NCI-H2171 treated with DMSO at 0.1 percent for 48 hours (cell line): ENCODE data around the gene PRKAG3.

Source experiments
- DNase-seq: peaks from one replicate; lab custom pipeline; 2025; lab: John Stamatoyannopoulos, UW

PRKAG3 gene

GRCh38 chr2:218831378-218831990, at the start of gene PRKAG3:
Gene PRKAG3 (minus strand): TSS chr2:218831803.
- no peak for DNase-seq

DNA sequence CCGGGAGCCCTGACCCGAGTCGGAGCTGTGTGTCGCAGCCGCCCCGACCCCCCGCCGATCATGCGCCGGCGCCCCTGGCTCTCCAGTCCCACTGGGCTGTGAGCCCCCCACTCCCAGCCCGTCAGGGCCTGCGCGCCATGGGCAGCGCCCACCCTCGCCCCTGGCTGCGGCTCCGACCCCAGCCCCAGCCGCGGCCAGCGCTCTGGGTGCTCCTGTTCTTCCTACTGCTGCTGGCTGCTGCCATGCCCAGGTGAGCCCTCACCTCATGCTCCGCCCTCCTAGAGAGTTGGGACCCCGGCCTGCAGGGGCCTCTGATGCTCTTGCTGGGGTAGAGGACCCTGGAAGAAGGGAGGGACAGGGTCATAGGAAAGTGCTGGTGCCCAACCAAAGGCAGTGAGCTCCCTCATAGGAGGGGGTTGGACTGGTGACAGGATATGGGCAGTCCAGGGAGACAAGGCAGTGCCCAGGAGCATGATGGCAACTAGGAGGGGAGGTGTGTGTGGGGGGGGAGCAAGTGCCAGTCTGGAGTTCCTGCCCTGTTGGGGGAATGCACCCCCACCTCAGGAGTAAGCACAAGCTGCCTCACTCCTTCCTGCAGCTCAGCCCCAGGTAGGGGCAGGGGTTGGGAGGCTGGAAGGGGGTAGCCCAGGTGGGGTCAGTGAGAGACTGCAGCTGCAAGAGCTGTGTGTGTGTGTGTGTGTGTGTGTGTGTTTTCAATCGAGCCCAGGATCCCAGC, 49.4 kb upstream of the PRKAG3 start:
- DNase-seq, result no peak

DNA sequence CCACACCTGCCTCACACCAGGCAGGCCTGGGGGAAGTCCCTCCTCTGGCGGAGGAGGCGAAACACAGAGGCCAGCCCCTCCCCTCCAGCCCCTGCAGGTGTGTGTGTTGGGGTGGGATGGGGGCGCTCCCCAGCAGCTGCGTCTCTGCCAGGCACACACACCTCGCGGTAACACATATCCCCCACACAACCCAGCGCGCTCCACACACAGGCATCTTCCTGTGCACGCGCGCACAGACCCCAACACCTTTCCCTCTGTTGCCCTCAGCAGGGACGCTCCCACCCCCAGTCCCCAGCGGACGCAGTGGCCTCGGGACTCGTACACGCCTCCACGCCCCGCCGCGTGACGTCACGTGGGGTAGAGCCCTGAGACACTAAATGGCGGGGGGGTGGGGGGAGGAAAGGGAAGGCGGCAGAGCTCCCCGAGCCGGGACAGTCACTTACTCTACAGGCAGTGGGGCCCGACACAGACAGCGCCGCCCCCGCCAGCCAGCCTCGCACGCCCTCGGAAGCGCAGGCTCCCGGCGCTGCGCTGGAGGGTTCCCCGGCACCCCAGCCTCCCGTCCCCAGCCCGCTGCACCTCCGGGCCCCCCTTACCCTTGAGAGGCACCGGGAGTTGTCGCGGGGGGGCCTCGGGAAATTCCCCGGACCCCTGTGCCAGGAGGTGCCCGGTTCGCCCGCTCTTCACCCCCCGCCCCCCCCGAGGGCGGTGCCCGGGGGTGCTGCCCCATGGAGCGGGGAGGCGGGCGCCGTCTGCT, 48.7 kb upstream of the PRKAG3 start, which contains the start of gene WNT10A:
Gene WNT10A (plus strand): TSS at position 751 of the 757 bp plus-strand sequence. CDS start 144 bp downstream, outside the sequence.
- DNase-seq, result peak; percentile 66

DNA sequence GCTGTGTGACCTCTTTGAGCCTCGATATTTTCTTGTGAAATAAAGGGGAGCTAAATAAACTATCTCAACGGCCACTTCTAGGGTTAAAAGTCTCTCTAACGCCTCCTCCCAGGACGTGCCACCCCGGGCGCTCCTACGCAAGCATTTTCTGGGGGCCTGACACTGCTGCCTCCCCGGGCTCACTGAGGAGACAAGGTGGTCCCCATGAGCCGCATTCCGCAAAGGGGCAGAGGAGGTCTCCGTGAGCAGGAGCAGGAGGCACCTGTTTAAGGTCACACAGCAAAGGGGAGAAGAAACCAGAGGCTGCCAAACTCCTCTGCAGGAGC, 48.1 kb upstream of the PRKAG3 start:
- no peak for DNase-seq

- DNase-seq, result peak; percentile 88
These were observed 47.5 kb upstream of the PRKAG3 start for GRCh38 chr2:218878926-218879761.

GRCh38 chr2:218878486-218878885, 46.9 kb upstream of the PRKAG3 start:
- DNase-seq, result no peak

- DNase-seq, result no peak
These were observed 46.3 kb upstream of the PRKAG3 start for GRCh38 chr2:218877891-218878290.

- DNase-seq, result no peak
These were observed 45.7 kb upstream of the PRKAG3 start for GRCh38 chr2:218877331-218877730.

DNA sequence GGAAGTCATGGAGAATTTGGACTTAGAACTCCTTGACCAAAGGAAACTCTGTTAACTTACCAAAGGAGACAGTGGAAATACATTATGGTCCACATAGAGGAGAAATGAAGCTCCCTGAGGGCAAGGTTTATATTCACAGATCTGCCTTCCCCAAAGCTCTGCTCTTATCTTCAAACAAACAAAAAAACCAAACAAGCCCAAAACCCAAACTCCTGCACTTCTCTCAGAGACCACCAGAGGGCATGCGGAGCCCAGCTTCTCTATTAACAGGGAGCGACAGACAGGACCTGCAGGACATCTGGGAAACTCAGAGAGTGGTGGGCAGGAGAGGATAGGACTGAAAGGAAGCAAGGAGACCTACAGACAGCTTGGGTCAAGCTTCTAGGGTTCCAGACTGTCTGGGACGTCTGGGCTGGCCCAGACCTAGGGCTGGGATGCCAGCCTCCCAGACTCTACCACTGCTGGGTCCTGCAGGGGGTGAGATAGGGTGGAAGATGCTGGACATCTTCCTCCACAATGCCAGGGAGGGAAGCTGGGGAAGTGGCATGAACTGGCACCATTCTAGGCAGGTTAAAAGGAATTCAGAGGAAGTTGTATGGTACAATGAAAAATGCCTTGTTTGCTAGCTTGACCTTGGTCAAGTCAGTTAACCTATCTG, 45.1 kb upstream of the PRKAG3 start:
- DNase-seq, result peak; percentile 82

DNA sequence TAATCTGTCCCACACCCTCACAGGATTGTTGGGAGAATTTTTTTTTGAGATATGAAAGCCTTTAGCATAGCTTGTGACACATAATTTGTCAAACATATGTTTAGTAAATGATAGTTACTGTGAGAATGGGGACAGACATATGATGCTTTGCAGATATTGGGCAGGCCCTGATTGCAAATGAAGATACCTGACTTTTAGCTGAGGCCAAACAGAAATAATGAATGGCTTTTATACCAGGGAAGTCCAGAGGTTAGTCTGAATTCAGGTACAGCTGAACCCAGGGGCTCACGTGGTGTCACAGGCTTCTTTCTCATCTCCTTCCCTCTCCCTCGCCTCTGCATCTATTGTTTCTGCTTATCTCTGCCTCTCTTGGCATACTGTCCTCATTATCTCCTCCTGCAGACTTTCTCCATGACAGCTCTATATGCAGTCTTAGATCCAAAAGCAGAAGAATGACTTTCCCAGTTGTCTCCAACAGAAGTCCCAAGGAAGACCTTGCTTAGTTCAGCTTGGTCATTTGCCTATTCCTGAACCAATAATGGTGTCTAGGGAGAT, 44.2 kb upstream of the PRKAG3 start:
- DNase-seq, result no peak

DNA sequence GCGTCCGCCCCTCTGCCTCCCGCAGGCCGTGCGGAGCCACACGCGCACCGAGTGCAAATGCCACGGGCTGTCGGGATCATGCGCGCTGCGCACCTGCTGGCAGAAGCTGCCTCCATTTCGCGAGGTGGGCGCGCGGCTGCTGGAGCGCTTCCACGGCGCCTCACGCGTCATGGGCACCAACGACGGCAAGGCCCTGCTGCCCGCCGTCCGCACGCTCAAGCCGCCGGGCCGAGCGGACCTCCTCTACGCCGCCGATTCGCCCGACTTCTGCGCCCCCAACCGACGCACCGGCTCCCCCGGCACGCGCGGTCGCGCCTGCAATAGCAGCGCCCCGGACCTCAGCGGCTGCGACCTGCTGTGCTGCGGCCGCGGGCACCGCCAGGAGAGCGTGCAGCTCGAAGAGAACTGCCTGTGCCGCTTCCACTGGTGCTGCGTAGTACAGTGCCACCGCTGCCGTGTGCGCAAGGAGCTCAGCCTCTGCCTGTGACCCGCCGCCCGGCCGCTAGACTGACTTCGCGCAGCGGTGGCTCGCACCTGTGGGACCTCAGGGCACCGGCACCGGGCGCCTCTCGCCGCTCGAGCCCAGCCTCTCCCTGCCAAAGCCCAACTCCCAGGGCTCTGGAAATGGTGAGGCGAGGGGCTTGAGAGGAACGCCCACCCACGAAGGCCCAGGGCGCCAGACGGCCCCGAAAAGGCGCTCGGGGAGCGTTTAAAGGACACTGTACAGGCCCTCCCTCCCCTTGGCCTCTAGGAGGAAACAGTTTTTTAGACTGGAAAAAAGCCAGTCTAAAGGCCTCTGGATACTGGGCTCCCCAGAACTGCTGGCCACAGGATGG, 42.0 kb upstream of the PRKAG3 start:
- DNase-seq, result no peak

GRCh38 chr2:218872645-218873358, 41.2 kb upstream of the PRKAG3 start:
- DNase-seq, result no peak

DNA sequence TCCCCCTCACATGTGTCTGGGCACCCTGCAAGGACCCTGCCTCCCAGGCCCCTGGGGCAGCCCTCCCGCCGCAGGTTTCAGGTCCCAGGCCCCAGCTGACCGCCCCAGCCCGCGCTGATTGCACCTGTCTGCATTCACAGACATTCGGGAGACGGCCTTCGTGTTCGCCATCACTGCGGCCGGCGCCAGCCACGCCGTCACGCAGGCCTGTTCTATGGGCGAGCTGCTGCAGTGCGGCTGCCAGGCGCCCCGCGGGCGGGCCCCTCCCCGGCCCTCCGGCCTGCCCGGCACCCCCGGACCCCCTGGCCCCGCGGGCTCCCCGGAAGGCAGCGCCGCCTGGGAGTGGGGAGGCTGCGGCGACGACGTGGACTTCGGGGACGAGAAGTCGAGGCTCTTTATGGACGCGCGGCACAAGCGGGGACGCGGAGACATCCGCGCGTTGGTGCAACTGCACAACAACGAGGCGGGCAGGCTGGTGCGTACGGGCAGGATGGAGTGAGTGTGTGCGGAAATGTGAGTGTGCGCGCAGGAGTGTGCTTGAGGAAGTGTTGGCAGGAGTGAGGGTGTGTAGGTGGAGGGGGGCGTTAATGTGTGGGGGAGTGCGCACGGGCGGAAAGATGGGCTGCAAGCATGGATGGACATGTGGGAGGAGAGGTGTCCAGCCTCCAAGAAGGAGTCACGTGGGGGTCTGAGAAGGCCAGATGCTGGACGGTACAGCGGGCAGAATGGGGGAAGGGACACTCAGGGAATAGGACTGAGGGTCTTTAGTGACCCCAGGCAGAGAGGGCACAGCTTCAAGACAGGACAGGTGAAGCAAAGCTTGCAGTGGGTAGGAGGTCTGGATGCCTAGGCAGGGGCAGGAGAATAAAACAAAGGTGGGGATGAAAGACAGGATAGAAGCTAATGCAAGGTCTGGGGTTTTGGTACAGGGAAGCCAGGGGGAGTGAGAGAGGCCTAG, 40.0 kb upstream of the PRKAG3 start:
- DNase-seq, result no peak

GRCh38 chr2:218870984-218871344, 39.4 kb upstream of the PRKAG3 start:
- no peak for DNase-seq

GRCh38 chr2:218869064-218869463, 37.5 kb upstream of the PRKAG3 start:
- DNase-seq, result no peak

DNA sequence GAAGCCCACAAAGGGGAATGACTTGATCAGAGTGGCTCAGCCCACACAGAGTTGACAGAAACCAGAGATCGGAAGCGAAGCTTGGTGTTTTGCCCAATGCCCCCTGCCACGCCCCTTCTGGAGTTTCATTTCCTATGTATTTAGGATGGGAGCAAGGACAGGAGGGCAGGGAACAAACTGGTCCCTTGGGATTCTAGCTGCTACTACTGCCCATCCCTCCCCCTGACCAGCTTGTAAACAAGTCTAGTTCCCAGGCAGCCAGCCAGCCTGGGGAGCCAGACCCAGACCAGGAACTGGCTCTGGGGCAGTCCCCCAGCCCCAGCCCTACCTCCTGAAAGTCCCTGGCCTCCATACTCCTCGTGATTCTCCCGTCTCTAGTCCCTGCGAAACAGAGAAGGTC, 36.3 kb upstream of the PRKAG3 start:
- DNase-seq, result no peak

GRCh38 chr2:218865999-218866398, 34.4 kb upstream of the PRKAG3 start:
- no peak for DNase-seq

- DNase-seq, result no peak
These were observed 33.8 kb upstream of the PRKAG3 start for GRCh38 chr2:218865396-218865795.
